ENCODE measurements around the gene POLR1A. TPM values are rescaled to one million over a fixed set of nuclear protein-coding genes. Genes with fewer than 3 reads are reported as not detected.

POLR1A gene
- total and polyA plus RNA-seq, 2 of the 8 experiments (the other 6 are each of a cell fraction or from before 2014, with no cell fraction given): 8.9 to 58.1 TPM

GRCh38 chr2:86066007-86066578 lies 39.6 kb downstream of the POLR1A start:
- no peak overlapping the region for H3K14ac ChIP-seq (ENCODE audit: insufficient read length)
- FAIRE-seq (no peak), DNase-seq (ENCODE audit: low read depth in 1 of 2, low spot score in 2 of 2) (no peak)
- H3K56ac ChIP-seq (replicated peaks; ENCODE audit: insufficient read length, low read depth, low read length): no peak overlapping the region
- no peaks in the 10 kb centered on the region for H3K4me1 ChIP-seq (replicated peaks in 1 of 4; ENCODE audit: control insufficient read depth in 3 of 4, insufficient read depth in 4 of 4, low read length in 3 of 4)
- no peak overlapping the region for H3K4me2 ChIP-seq (ENCODE audit: insufficient read depth in 1 of 2, low read depth in 2 of 2, low read length in 2 of 2)
- H3K4me3 ChIP-seq (ENCODE audit: extremely low read depth in 1 of 4, insufficient read depth in 2 of 4, low read depth in 3 of 4, low read length in 4 of 4): no peak overlapping the region
- H2BK15ac ChIP-seq (ENCODE audit: low read length): no peak overlapping the region
- no peaks in the 10 kb centered on the region for H3K79me1 ChIP-seq (ENCODE audit: low read depth, low read length)
- no peak overlapping the region for H3K9ac ChIP-seq (replicated peaks in 1 of 4; ENCODE audit: extremely low read depth in 1 of 4, low read depth in 3 of 4, low read length in 3 of 4)
- peaks cover 0 to 4% of the 10 kb centered on the region in 2 experiments for H4K20me1 ChIP-seq (replicated peaks in 1 of 2; ENCODE audit: control insufficient read depth in 1 of 2, insufficient read depth in 2 of 2, low read length in 2 of 2)
- ChIA-PET POLR2A (ENCODE audit: partially characterized antibody) (interaction anchor here (1.0 kb wide), 1 partner anchor 59 kb away, joined by 3 read pairs; no protein-coding TSS in a partner anchor), CTCF (ENCODE audit: partially characterized antibody) (interaction anchor here (2.0 to 4.4 kb wide), 2 partner anchors 13 to 23 kb away, joined by 4 to 27 read pairs; no protein-coding TSS in a partner anchor)
- peaks cover 25 to 69% (median 57%) of the 10 kb centered on the region in 4 experiments for H3K36me3 ChIP-seq (ENCODE audit: control insufficient read depth in 2 of 4, insufficient read depth in 4 of 4, low read length in 3 of 4)
- no peaks in the 10 kb centered on the region for H3K27me3 ChIP-seq (replicated peaks in 1 of 4; ENCODE audit: control insufficient read depth in 3 of 4, extremely low read depth in 1 of 4, insufficient read depth in 3 of 4, low read length in 3 of 4)
- no peak overlapping the region for H2BK12ac ChIP-seq (ENCODE audit: low read depth, low read length)
- TF ChIP-seq HDAC2 (IDR thresholded peaks at IDR 0.05; ENCODE audit: borderline replicate concordance in 1 of 2, low read depth in 2 of 2, low read length in 2 of 2) (no peak), SUZ12 (IDR thresholded peaks at IDR 0.05; ENCODE audit: low read length) (no peak), TAF7 (optimal IDR thresholded peaks at IDR 0.05; ENCODE audit: borderline replicate concordance, low read depth, low read length) (no peak), CBX8 (IDR thresholded peaks at IDR 0.05; ENCODE audit: borderline replicate concordance, low read depth, low read length) (no peak), CBX5 (IDR thresholded peaks at IDR 0.05; ENCODE audit: low read depth, low read length) (no peak), ATF3 (IDR thresholded peaks at IDR 0.05; ENCODE audit: insufficient read depth, low read depth, low read length) (no peak), CTCF (IDR thresholded peaks at IDR 0.05; ENCODE audit: control extremely low read depth in 1 of 3, insufficient read depth in 1 of 3, low read depth in 1 of 3, low read length in 3 of 3) (no peak), JUND (IDR thresholded peaks at IDR 0.05; ENCODE audit: low read length) (no peak), SAP30 (IDR thresholded peaks at IDR 0.05; ENCODE audit: insufficient read depth, insufficient replicate concordance, low read length) (no peak)
- H2AFZ ChIP-seq (ENCODE audit: low read length): no peak overlapping the region
- H3K9me3 ChIP-seq (ENCODE audit: insufficient read depth in 2 of 2, low read depth in 1 of 2, low read length in 1 of 2): no peaks in the 10 kb centered on the region
- no peak overlapping the region for H2AK5ac ChIP-seq (ENCODE audit: low read depth, low read length)
- no peak overlapping the region for H4K8ac ChIP-seq (ENCODE audit: extremely low read depth, insufficient read depth, low read length)
- no peaks in the 10 kb centered on the region for H3K23me2 ChIP-seq (ENCODE audit: low read depth, low read length)
- no peak overlapping the region for H3K18ac ChIP-seq (ENCODE audit: extremely low read depth, low read length)
- no peak overlapping the region for H3K23ac ChIP-seq (ENCODE audit: insufficient read length)
- H4K91ac ChIP-seq (replicated peaks; ENCODE audit: insufficient read length, low read length): no peak overlapping the region
- WGBS, 2 experiments (ENCODE audit: extremely low coverage in 1 of 2, insufficient coverage in 1 of 2, insufficient read length in 1 of 2, insufficient replicate concordance in 2 of 2, low coverage in 1 of 2, low lambda C conversion rate in 2 of 2, missing lambda C conversion rate in 1 of 2): 96% methylated on average over 7 of the region's 7 CpGs; no CpG with 5 or more reads in 1 of the 2 experiments
- H2BK5ac ChIP-seq (ENCODE audit: low read depth, low read length): no peak overlapping the region
- no peak overlapping the region for H2BK120ac ChIP-seq (replicated peaks; ENCODE audit: low read depth, low read length)
- H3K79me2 ChIP-seq (ENCODE audit: control insufficient read depth in 1 of 2, insufficient read depth in 2 of 2, low read length in 2 of 2): no peaks in the 10 kb centered on the region
- H4K5ac ChIP-seq (ENCODE audit: insufficient read length, low read depth, low read length): no peak overlapping the region
- H2BK20ac ChIP-seq (ENCODE audit: low read length): no peak overlapping the region
- no peak overlapping the region for H3K27ac ChIP-seq (ENCODE audit: low read depth, low read length)
- H3K4ac ChIP-seq (replicated peaks; ENCODE audit: insufficient read length, low read depth, low read length): no peak overlapping the region

Data from H1 (cell line).